ENCODE measurements around the gene INSR.

The INSR gene

DNA sequence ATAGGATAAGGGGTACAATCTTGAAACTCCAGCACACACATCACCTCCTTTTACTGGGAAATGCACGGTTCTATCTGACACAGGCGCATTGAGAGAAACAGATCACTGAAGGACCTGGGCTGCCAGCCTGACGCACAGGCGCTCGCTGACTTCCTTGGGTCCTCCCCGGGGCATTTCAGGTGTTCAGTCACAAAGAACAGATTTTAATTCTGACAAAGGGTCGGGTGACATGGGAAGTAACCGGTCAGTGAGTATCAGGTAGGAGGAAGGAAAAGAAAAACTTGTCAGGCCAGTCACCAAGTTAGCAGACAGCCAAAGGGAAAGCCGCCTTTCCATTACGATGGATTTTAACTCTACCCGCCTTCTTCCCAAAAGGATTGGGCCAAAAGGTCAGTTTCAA lies 39.6 kb downstream of the INSR start:
- Histone ChIP-seq H3K4me1 (no peaks in the 10 kb centered on the region), H3K9me3 (no peaks in the 10 kb centered on the region), H3K27me3 (no peaks in the 10 kb centered on the region), H3K36me3 (no peaks in the 10 kb centered on the region), H3K4me3 (ENCODE audit: low read depth, low read length) (no peak overlapping the region)
- TF ChIP-seq, protein P1, sequence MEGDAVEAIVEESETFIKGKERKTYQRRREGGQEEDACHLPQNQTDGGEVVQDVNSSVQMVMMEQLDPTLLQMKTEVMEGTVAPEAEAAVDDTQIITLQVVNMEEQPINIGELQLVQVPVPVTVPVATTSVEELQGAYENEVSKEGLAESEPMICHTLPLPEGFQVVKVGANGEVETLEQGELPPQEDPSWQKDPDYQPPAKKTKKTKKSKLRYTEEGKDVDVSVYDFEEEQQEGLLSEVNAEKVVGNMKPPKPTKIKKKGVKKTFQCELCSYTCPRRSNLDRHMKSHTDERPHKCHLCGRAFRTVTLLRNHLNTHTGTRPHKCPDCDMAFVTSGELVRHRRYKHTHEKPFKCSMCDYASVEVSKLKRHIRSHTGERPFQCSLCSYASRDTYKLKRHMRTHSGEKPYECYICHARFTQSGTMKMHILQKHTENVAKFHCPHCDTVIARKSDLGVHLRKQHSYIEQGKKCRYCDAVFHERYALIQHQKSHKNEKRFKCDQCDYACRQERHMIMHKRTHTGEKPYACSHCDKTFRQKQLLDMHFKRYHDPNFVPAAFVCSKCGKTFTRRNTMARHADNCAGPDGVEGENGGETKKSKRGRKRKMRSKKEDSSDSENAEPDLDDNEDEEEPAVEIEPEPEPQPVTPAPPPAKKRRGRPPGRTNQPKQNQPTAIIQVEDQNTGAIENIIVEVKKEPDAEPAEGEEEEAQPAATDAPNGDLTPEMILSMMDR (IDR thresholded peaks at IDR 0.05; ENCODE audit: low read depth, low read length), result no peak
- DNase-seq, result no peak

DNA sequence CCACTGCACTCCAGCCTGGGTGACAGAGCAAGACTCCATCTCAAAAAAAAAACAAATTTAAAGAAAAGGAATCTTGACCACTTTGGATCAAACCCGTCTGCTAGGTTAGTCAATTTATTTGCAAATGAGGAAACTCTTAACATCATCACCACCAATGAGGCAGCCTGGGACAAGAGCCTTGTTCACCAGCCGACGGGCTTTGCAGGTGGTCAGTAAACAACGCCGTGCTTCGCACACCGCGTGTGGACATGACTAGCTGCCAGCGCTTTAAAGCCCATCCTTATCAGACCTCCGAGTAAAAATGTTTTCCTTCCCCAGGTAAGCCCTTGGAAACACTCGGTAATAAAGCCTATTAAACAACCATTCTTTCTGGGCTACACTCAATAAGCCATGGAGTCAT lies 41.9 kb downstream of the INSR start:
- Histone ChIP-seq H3K9me3 (no peaks in the 10 kb centered on the region), H3K36me3 (no peaks in the 10 kb centered on the region), H3K27me3 (no peaks in the 10 kb centered on the region), H3K4me3 (ENCODE audit: low read depth, low read length) (no peak overlapping the region), H3K4me1 (no peaks in the 10 kb centered on the region)
- no peak for DNase-seq
- TF ChIP-seq, protein P1 (IDR thresholded peaks at IDR 0.05; ENCODE audit: low read depth, low read length), result no peak

DNA sequence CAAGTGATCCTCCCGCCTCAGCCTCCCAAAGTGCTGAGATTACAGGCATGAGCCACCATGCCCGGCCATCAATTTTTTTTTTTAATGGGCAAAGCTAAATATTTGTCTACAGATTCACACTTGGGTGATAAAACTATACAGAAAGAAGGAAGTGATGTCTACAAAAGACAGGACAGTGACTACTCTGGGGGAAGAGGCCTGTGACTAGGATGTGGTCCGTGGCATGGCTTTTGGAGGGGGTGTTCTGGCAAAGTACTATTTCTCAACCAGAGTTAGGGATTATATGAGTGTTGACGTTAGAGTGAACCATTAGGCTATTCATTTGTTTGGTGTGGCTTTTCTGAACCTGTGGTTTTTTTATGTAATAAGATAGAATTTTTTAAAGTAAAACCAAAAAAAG lies 42.7 kb downstream of the INSR start:
- TF ChIP-seq, protein P1 (IDR thresholded peaks at IDR 0.05; ENCODE audit: low read depth, low read length), result no peak
- no peak for DNase-seq
- Histone ChIP-seq H3K27me3 (no peaks in the 10 kb centered on the region), H3K9me3 (no peaks in the 10 kb centered on the region), H3K36me3 (no peaks in the 10 kb centered on the region), H3K4me3 (ENCODE audit: low read depth, low read length) (no peak overlapping the region), H3K4me1 (no peaks in the 10 kb centered on the region)

DNA sequence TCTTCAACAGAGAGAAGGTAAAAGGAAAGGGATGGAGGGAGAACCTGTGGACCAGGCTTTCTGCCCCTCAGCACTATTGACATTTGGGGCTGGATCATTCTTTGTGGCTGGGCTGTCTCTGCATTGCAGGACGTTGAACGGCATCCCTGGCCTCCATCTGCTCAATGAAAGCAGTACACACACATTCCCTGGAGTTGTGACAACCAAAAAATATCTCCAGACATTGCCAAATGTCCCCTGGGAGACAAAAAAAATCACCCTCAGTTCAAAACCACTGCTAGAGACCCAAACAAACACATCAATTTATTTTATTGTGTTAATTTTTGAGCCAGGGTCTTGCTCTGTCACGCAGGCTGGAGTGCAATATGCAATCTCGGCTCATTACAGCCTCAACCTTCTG lies 43.3 kb downstream of the INSR start:
- TF ChIP-seq, protein P1 (IDR thresholded peaks at IDR 0.05; ENCODE audit: low read depth, low read length), result no peak
- Histone ChIP-seq H3K4me1 (no peaks in the 10 kb centered on the region), H3K27me3 (no peaks in the 10 kb centered on the region), H3K36me3 (no peaks in the 10 kb centered on the region), H3K4me3 (ENCODE audit: low read depth, low read length) (no peak overlapping the region), H3K9me3 (no peaks in the 10 kb centered on the region; the same call in 1 of the 2 replicates)
- no peak for DNase-seq

DNA sequence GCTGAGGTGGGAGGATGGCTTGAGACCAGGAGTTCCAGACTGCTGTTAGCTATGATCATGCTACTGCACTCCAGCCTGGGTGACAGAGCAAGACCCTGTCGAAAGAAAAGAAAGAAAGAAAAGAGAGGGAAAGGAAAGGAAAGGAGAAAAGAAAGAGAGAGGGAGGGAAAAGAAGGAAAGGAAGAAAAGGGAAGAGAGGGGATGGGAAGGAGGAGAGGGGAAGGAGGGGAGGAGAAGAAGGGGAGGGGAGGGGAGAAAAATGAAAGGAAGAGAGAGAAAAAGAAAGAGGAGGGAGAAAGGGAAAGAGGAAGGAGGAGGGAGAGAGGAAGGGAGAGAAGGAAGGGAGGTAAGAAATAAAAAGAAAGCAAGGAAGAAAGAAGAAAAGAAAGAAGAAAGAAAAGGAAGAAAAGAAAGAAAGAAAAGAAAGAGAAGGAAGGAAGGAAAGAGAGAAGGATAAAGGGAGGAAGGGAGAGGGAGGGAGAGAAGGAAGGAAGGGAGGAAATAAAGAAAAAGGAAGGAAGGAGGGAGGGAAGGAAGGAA lies 44.1 kb downstream of the INSR start:
- Histone ChIP-seq H3K4me3 (ENCODE audit: low read depth, low read length) (no peak overlapping the region), H3K27me3 (no peaks in the 10 kb centered on the region), H3K4me1 (no peaks in the 10 kb centered on the region), H3K36me3 (no peaks in the 10 kb centered on the region), H3K9me3 (no peaks in the 10 kb centered on the region; the same call in 1 of the 2 replicates)
- no peak for DNase-seq
- TF ChIP-seq, protein P1 (IDR thresholded peaks at IDR 0.05; ENCODE audit: low read depth, low read length), result no peak

DNA sequence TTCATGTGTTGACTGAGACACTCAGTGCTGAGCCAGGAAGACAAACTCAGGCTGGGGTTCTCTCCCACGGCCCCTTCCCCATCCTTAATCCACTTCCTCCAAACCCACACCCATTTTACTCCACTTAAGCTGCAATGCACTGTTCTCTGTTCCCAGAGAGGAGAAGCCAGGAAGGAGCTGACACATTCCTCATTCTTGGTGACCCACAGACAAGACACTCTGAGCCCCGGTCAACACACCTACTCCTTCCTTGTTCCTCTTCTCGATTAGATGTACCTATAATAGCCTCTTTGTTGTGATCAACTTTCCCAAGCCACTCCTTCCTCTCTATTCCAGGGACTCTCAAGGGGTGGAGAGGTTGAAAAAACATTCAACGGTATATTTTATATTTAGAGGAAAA lies 47.1 kb downstream of the INSR start:
- H3K4me1 ChIP-seq, result no peaks in the 10 kb centered on the region
- no peaks in the 10 kb centered on the region for H3K27me3 ChIP-seq
- TF ChIP-seq, protein P1 (IDR thresholded peaks at IDR 0.05; ENCODE audit: low read depth, low read length), result no peak
- H3K36me3 ChIP-seq, result no peaks in the 10 kb centered on the region
- DNase-seq, result no peak
- H3K9me3 ChIP-seq, result no peaks in the 10 kb centered on the region; the same call in 1 of the 2 replicates
- H3K4me3 ChIP-seq (ENCODE audit: low read depth, low read length), result no peak overlapping the region

Data from BE2C (cell line).